ENCODE measurements around the gene ANKRD1.
"Not testable (repeated sequence)": the region's sequence is repeated elsewhere in the genome, so short reads cannot be mapped to it uniquely, and the experiment has no call there.

ANKRD1 gene

GRCh38 chr10:90885176-90885575 lies 35.7 kb downstream of the ANKRD1 start:
- Histone ChIP-seq H3K4me3 (no peak overlapping the region), H3K36me3 (ENCODE audit: insufficient read depth, low read length) (peaks cover 48% of the 10 kb centered on the region), H3K9ac (ENCODE audit: insufficient read length) (no peak overlapping the region), H3K27ac (no peak overlapping the region), H3K9me3 (ENCODE audit: low read depth, low read length) (no peaks in the 10 kb centered on the region)
- no peak for DNase-seq (ENCODE audit: low read depth, low spot score)
- TF ChIP-seq FOXP2 (optimal IDR thresholded peaks at IDR 0.05; ENCODE audit: control extremely low read depth, extremely low read length, insufficient read depth) (no peak), POLR2AphosphoS5 (IDR thresholded peaks at IDR 0.05; ENCODE audit: borderline replicate concordance, low read depth, low read length) (no peak), EZH2 (IDR thresholded peaks at IDR 0.05) (no peak)

DNA sequence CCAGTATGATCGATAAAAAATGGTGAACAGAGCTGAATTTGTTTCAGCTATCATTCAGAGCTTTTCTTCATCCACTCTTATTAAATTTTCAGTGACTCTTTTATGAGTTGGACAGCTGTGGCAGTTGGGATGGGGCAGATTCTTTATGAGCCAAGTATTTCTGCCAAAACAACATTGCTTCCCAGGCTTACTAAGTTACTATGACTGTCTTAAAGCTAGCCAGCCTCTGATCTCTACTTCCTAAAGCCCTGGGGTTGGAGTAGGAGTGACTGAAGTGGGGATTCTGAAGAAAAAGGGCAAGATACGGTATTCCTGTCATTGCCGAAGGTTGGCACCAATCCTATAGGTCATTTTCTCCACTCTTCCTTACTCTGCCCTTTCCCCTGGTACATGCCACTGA lies 36.5 kb downstream of the ANKRD1 start:
- Histone ChIP-seq H3K36me3 (ENCODE audit: insufficient read depth, low read length) (peaks cover 45% of the 10 kb centered on the region), H3K9ac (ENCODE audit: insufficient read length) (no peak overlapping the region), H3K4me3 (no peak overlapping the region), H3K9me3 (ENCODE audit: low read depth, low read length) (no peaks in the 10 kb centered on the region), H3K27ac (no peak overlapping the region)
- no peak for TF ChIP-seq FOXP2 (optimal IDR thresholded peaks at IDR 0.05; ENCODE audit: control extremely low read depth, extremely low read length, insufficient read depth)
- no peak for TF ChIP-seq POLR2AphosphoS5 (IDR thresholded peaks at IDR 0.05; ENCODE audit: borderline replicate concordance, low read depth, low read length)
- no peak for TF ChIP-seq EZH2 (IDR thresholded peaks at IDR 0.05)
- no peak for DNase-seq (ENCODE audit: low read depth, low spot score)

DNA sequence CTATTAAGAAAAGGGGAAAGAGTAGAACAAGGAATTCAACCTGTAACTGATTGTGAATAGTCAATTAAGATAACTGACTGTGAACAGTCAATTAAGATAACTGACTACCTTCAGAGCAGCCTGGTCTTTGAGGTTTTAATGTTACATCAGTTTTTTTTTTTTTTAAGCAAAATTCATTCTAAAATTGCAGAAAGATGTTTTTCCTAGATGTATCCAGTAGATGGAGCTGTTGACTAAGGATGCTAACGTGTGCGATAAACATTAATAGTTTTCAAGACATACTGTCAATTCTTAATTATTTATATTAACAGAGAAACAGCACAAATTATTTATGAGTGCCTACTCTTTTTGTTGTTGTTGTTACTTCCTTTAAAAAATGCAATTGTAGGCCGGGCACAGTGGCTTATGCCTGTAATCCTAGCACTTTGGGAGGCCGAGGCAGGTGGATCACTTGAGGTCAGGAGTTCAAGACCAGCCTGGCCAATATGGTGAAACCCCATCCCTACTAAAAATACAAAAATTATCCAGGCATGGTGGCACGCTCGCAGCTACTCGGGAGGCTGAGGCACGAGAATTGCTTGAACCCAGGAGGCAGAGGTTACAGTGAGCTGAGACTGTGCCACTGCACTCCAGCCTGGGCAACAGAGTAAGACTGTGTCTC lies 40.7 kb downstream of the ANKRD1 start:
- DNase-seq (ENCODE audit: low read depth, low spot score), result not testable (repeated sequence)

DNA sequence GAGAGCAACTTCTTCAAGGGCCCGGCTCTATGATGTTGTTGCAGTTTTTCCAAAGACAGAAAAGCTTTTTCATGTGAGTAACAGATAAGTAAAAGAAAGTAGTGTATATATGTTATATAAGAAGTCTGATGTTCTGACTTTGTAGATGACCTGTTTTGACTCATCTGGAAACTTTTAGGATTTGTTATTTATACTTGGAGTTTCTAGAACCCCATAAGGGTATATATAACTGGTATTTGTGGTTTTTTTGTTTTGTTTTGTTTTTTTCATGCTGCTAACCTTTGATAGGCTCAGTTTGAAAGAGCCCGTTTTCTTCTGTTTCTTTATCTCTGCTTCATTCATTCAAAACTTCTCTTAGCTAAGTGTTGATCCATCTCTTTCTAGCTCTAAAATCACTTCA lies 41.8 kb downstream of the ANKRD1 start:
- H3K4me3 ChIP-seq, result no peak overlapping the region
- no peak overlapping the region for H3K9ac ChIP-seq (ENCODE audit: insufficient read length)
- TF ChIP-seq FOXP2 (optimal IDR thresholded peaks at IDR 0.05; ENCODE audit: control extremely low read depth, extremely low read length, insufficient read depth), result no peak
- no peak for TF ChIP-seq EZH2 (IDR thresholded peaks at IDR 0.05)
- TF ChIP-seq POLR2AphosphoS5 (IDR thresholded peaks at IDR 0.05; ENCODE audit: borderline replicate concordance, low read depth, low read length), result no peak
- peak overlapping the region; percentile 26; the same call in 1 of the 2 replicates for H3K27ac ChIP-seq
- H3K9me3 ChIP-seq (ENCODE audit: low read depth, low read length), result no peaks in the 10 kb centered on the region
- H3K36me3 ChIP-seq (ENCODE audit: insufficient read depth, low read length), result peaks cover 31% of the 10 kb centered on the region
- no peak for DNase-seq (ENCODE audit: low read depth, low spot score)

More for the DNA sequence above, 40.7 kb downstream of the ANKRD1 start:
- H3K9me3 ChIP-seq (ENCODE audit: low read depth, low read length); H3K4me3 ChIP-seq; H3K9ac ChIP-seq (ENCODE audit: insufficient read length): not testable (repeated sequence)
- Histone ChIP-seq H3K36me3 (ENCODE audit: insufficient read depth, low read length) (peaks cover 31% of the 10 kb centered on the region), H3K27ac (peak overlapping the region; percentile 26; the same call in 1 of the 2 replicates)

DNA sequence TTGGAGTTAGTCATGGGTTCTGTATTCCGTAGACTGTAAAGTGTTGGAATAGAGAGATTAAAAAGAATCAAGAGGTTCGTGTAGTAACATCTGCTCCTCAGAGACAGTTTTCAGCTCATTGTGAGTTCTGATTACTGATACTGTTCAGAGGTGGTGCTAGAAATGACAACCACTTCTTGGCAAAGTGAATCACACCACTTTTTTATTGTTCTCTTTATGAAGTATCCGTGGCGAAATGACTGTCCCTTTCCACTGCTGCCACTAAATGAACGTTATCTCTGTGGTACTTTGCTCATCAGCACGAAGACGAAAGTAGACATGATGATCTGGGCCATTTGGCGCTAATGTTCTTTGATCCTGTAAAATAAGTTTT lies 48.3 kb downstream of the ANKRD1 start:
- H3K36me3 ChIP-seq (ENCODE audit: insufficient read depth, low read length), result peaks cover 12% of the 10 kb centered on the region; the same call in 1 of the 2 replicates
- no peak overlapping the region for H3K27ac ChIP-seq
- peak overlapping the region; percentile 87 for H3K4me3 ChIP-seq
- H3K9ac ChIP-seq (ENCODE audit: insufficient read length), result peak overlapping the region; percentile 84
- no peaks in the 10 kb centered on the region for H3K9me3 ChIP-seq (ENCODE audit: low read depth, low read length)
- TF ChIP-seq EZH2 (IDR thresholded peaks at IDR 0.05) (no peak), FOXP2 (optimal IDR thresholded peaks at IDR 0.05; ENCODE audit: control extremely low read depth, extremely low read length, insufficient read depth) (no peak), POLR2AphosphoS5 (IDR thresholded peaks at IDR 0.05; ENCODE audit: borderline replicate concordance, low read depth, low read length) (no peak)
- DNase-seq (ENCODE audit: low read depth, low spot score), result no peak

DNA sequence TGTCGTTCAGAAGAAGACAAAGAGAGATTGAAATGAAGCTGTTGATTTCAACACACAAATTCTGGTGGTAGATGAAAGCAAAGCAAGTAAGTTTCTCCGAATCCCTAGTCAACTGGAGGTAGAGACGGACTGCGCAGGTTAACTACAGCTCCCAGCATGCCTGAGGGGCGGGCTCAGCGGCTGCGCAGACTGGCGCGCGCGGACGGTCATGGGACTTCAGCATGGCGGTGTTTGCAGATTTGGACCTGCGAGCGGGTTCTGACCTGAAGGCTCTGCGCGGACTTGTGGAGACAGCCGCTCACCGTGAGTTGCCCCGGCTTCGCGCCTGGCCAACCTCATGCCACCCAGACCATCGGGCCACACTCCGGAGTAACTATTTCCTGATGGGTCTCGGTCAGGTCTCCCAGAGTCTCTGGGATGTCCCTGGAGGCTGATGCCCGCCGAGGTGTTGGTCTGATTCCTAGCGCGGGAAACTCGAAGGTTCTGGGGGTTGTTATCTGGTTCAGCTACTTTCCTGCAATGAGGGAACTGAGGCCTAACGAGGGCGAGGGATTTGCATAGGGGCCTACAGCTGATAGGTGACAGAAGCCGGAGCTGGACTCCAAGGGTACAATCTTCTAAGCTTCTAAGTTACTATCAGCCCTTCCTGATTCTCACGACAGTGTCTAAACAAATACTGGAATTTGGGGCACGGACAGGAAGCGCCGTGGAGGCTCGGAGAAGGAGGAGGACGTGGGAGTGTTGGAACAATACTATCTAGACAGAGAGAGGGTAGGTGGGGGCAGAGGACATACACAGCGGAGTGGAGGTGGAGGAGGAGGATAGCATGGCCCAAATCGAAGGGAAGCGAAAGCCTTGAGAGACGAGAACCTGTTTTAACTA lies 48.9 kb downstream of the ANKRD1 start, which contains the start of gene RPP30:
Gene RPP30, plus strand, starts transcription at position 209 of the 882 bp plus-strand sequence. Its CDS starts 13 bp downstream, at position 222.
- H3K36me3 ChIP-seq (ENCODE audit: insufficient read depth, low read length), result peaks cover 12% of the 10 kb centered on the region; the same call in 1 of the 2 replicates
- peak within 1 kb of the TSS; percentile 87 for H3K4me3 ChIP-seq
- no peak for TF ChIP-seq FOXP2 (optimal IDR thresholded peaks at IDR 0.05; ENCODE audit: control extremely low read depth, extremely low read length, insufficient read depth)
- TF ChIP-seq POLR2AphosphoS5 (IDR thresholded peaks at IDR 0.05; ENCODE audit: borderline replicate concordance, low read depth, low read length), result peak; percentile 74
- no peak for TF ChIP-seq EZH2 (IDR thresholded peaks at IDR 0.05)
- H3K27ac ChIP-seq, result no peak within 1 kb of the TSS
- peak within 1 kb of the TSS; percentile 84 for H3K9ac ChIP-seq (ENCODE audit: insufficient read length)
- no peaks in the 10 kb centered on the region for H3K9me3 ChIP-seq (ENCODE audit: low read depth, low read length)
- no peak for DNase-seq (ENCODE audit: low read depth, low spot score)

DNA sequence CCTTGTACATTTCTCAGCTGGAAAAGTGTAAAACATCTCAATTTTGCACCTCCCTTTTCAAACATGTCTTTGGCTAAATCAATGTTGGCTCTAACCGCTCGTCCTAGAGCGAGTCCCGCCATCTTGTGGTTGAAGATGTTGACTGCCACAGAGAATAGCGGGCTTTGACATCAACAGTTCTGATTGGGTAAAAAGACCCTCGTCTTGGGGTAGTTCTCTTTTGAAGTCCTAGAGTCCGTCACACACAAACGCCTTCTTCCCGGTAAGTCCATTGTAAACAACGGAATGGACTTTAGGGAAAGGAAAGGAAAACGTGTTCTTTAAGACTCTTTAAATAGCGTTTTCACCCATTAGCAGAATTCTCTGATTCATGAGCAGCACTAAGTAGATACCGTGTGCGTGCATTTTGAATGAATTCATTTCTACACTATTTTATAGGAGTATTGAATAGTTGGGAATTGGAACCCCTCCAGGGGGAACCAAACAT lies 49.6 kb downstream of the ANKRD1 start:
- Histone ChIP-seq H3K27ac (no peak overlapping the region), H3K4me3 (peak overlapping the region; percentile 87), H3K36me3 (ENCODE audit: insufficient read depth, low read length) (peaks cover 8% of the 10 kb centered on the region; the same call in 1 of the 2 replicates), H3K9me3 (ENCODE audit: low read depth, low read length) (no peaks in the 10 kb centered on the region), H3K9ac (ENCODE audit: insufficient read length) (peak overlapping the region; percentile 84)
- TF ChIP-seq POLR2AphosphoS5 (IDR thresholded peaks at IDR 0.05; ENCODE audit: borderline replicate concordance, low read depth, low read length) (no peak), FOXP2 (optimal IDR thresholded peaks at IDR 0.05; ENCODE audit: control extremely low read depth, extremely low read length, insufficient read depth) (no peak), EZH2 (IDR thresholded peaks at IDR 0.05) (no peak)
- no peak for DNase-seq (ENCODE audit: low read depth, low spot score)

- DNase-seq (ENCODE audit: low read depth, low spot score), result no peak
- no peaks in the 10 kb centered on the region for H3K36me3 ChIP-seq (ENCODE audit: insufficient read depth, low read length)
- H3K27ac ChIP-seq, result no peak overlapping the region
- TF ChIP-seq FOXP2 (optimal IDR thresholded peaks at IDR 0.05; ENCODE audit: control extremely low read depth, extremely low read length, insufficient read depth) (no peak), EZH2 (IDR thresholded peaks at IDR 0.05) (no peak), POLR2AphosphoS5 (IDR thresholded peaks at IDR 0.05; ENCODE audit: borderline replicate concordance, low read depth, low read length) (no peak)
- no peak overlapping the region for H3K9ac ChIP-seq (ENCODE audit: insufficient read length)
- no peak overlapping the region for H3K4me3 ChIP-seq
- no peaks in the 10 kb centered on the region for H3K9me3 ChIP-seq (ENCODE audit: low read depth, low read length)
Observed at GRCh38 chr10:90866050-90866598, 54.8 kb downstream of the ANKRD1 start.

Data from SK-N-MC (cell line).